PC-9 (cell line): ENCODE measurements around the gene XXYLT1. TPM values are rescaled to one million over a fixed set of nuclear protein-coding genes. Genes with fewer than 3 reads are reported as not detected.

Experiments
- Bru-seq: library from RNA; stranded (reverse); fragments of 400-500 nt; gene quantifications from one replicate; lab custom pipeline; 2021; lab: Mats Ljungman, UMichigan
- BruChase-seq, 2 experiments: library from RNA; stranded (reverse); fragments of 400-500 nt; gene quantifications; one replicate each; lab custom pipeline; 2021; lab: Mats Ljungman, UMichigan
- BruUV-seq: library from RNA; stranded (reverse); fragments of 400-500 nt; replicated peaks from 2 replicates; lab custom pipeline; 2021; lab: Mats Ljungman, UMichigan
- CTCF ChIA-PET: fragments of 300-600 bp; sonication (Branson Sonifier 250); formaldehyde crosslinking; loops from one replicate; lab custom pipeline; 2022; ENCODE audit warnings: antibody characterized with exemption; lab: Charles Lee
- POLR2A ChIA-PET: fragments of 300-600 bp; sonication (Branson Sonifier 250); formaldehyde crosslinking; loops from one replicate; lab custom pipeline; 2022; ENCODE audit warnings: antibody characterized with exemption; ENCODE audit not compliant: unreplicated experiment; lab: Charles Lee
- DNase-seq, 2 experiments: peaks; one replicate each; pipeline versions ENCODE4 v3.0.0 to v3.0.0-alpha.2; 2015 to 2022; ENCODE audit warnings: mixed read lengths in 1 of 2
- H2AFZ ChIP-seq: fragments of 200-600 bp; sonication (generic); 2 replicates; pipeline ENCODE4 v1.8.1; 2017; ENCODE audit warnings: antibody characterized with exemption
- H3F3A ChIP-seq: fragments of 200-600 bp; sonication (generic); 2 replicates; pipeline ENCODE4 v1.8.1; 2017; ENCODE audit warnings: antibody characterized with exemption, mild to moderate bottlenecking, low read depth; ENCODE audit not compliant: insufficient read depth
- H3K27ac ChIP-seq: fragments of 200-600 bp; sonication (generic); 2 replicates; pipeline ENCODE4 v1.6.1; 2016; ENCODE audit warnings: mixed run types
- H3K27me3 ChIP-seq: fragments of 200-600 bp; sonication (generic); 2 replicates; pipeline ENCODE4 v1.6.1; 2016; ENCODE audit warnings: low read depth, mixed run types; ENCODE audit not compliant: insufficient read depth
- H3K36me3 ChIP-seq: fragments of 200-600 bp; sonication (generic); 2 replicates; pipeline ENCODE4 v1.6.1; 2016; ENCODE audit warnings: low read depth, mixed run types
- H3K4me1 ChIP-seq: fragments of 200-600 bp; sonication (generic); replicated peaks from 2 replicates; pipeline ENCODE4 v1.6.1; 2016; ENCODE audit warnings: mixed run types; ENCODE audit not compliant: insufficient read depth
- H3K4me2 ChIP-seq: fragments of 200-600 bp; sonication (generic); 2 replicates; pipeline ENCODE4 v1.6.1; 2017; ENCODE audit warnings: mixed run types
- H3K4me3 ChIP-seq: fragments of 200-600 bp; sonication (generic); 2 replicates; pipeline ENCODE4 v1.6.1; 2016; ENCODE audit warnings: mixed run types
- H3K79me2 ChIP-seq: fragments of 200-600 bp; sonication (generic); 2 replicates; pipeline ENCODE4 v1.6.1; 2017; ENCODE audit warnings: low read depth, mixed run types
- H3K9me2 ChIP-seq: fragments of 200-600 bp; sonication (generic); 2 replicates; pipeline ENCODE4 v1.8.1; 2017; ENCODE audit warnings: mild to moderate bottlenecking; ENCODE audit not compliant: insufficient read depth
- H3K9me3 ChIP-seq: fragments of 200-600 bp; sonication (generic); 2 replicates; pipeline ENCODE4 v1.8.1; 2016; ENCODE audit warnings: low read depth; ENCODE audit not compliant: insufficient read depth
- H4K20me1 ChIP-seq: fragments of 200-600 bp; sonication (generic); 2 replicates; pipeline ENCODE4 v1.8.1; 2017; ENCODE audit not compliant: insufficient read depth
- CTCF ChIP-seq: fragments of 200-600 bp; sonication (generic); conservative IDR thresholded peaks from 2 replicates; pipeline ENCODE4 v1.6.1; 2017; ENCODE audit warnings: mixed run types, antibody characterized with exemption, mild to moderate bottlenecking, moderate library complexity
- EZH2 ChIP-seq: fragments of 200-600 bp; sonication (generic); IDR thresholded peaks from 2 replicates; pipeline ENCODE4 v1.8.0; 2017; ENCODE audit warnings: antibody characterized with exemption, low read depth
- intact Hi-C: fragments of 100-400 bp; cut with micrococcal nuclease; formaldehyde crosslinking; loops from one replicate; pipeline ENCODE4 v1.10.0; 2022; ENCODE audit not compliant: unreplicated experiment
- long read RNA-seq: library from polyadenylated mRNA; stranded (forward); transcript quantifications from one replicate; pipeline ENCODE4 v2.0.0, GENCODE V29; 2022
- total RNA-seq: library from RNA; stranded (reverse); gene quantifications from 2 replicates; pipeline ENCODE4 v1.2.3, GENCODE V29; 2021

The XXYLT1 gene
- total RNA-seq, result 13.3 and 14.6 TPM in 2 replicates
- percentile 56 among the genes with signal in this experiment for Bru-seq, nascent RNA
- BruChase-seq, experiment 1, labeled RNA remaining after a 2-hour chase, result percentile 46 among the genes with signal in this experiment
- percentile 48 among the genes with signal in this experiment for BruChase-seq, experiment 2, labeled RNA remaining after a 6-hour chase
- long read RNA-seq, transcript XXYLT1-201 (4 exons, 2,727 nt), result major isoform, 6 of 12 reads
- long read RNA-seq, partial matches to known transcripts, result 1 of 12 reads
- long read RNA-seq, other reads (novel, unspliced or antisense), result 5 of 12 reads

GRCh38 chr3:195270817-195271409 is at the start of gene XXYLT1:
TSS of gene XXYLT1 (minus strand) at chr3:195271159. CDS start at chr3:195271058, 101 bp downstream.
- Histone ChIP-seq H3K9me3 (no peaks in the 10 kb centered on the region), H3F3A (peaks cover 15% of the 10 kb centered on the region), H4K20me1 (no peaks in the 10 kb centered on the region), H3K4me2 (peak within 1 kb of the TSS; percentile 83), H3K27me3 (no peaks in the 10 kb centered on the region), H3K4me3 (peak within 1 kb of the TSS; percentile 89), H3K36me3 (no peaks in the 10 kb centered on the region), H2AFZ (peak within 1 kb of the TSS; percentile 98), H3K79me2 (peaks cover 7% of the 10 kb centered on the region; the same call in 1 of the 2 replicates), H3K27ac (no peak within 1 kb of the TSS), H3K4me1 (peaks cover 18% of the 10 kb centered on the region), H3K9me2 (no peaks in the 10 kb centered on the region)
- ChIA-PET CTCF (interaction anchor here (0.5 to 3.8 kb wide), 29 partner anchors 20 to 644 kb away, joined by 3 to 27 read pairs (median 4); partner anchors contain the start of genes ACAP2, LSG1 and PPP1R2), POLR2A (interaction anchor here (0.5 to 0.8 kb wide), 15 partner anchors 9 to 1136 kb away, joined by 3 to 7 read pairs (median 4); partner anchors contain the start of gene LRRC15)
- intact Hi-C loops, result loop anchor here (1.0 to 2.0 kb wide), 5 partner anchors 171 to 589 kb away; no protein-coding TSS in a partner anchor
- no peak for TF ChIP-seq EZH2
- peak; percentile 34 for TF ChIP-seq CTCF
- peak; percentile 64 to 90 for DNase-seq
- no TSS peak for BruUV-seq

- TF ChIP-seq EZH2 (no peak), CTCF (no peak)
- no TSS peak for BruUV-seq
Observed at GRCh38 chr3:195319060-195319459, 48.1 kb upstream of the XXYLT1 start.

GRCh38 chr3:195312714-195313113 is 41.8 kb upstream of the XXYLT1 start:
- Histone ChIP-seq H3K36me3 (0 out of 2 replicates have a peak, but pooled peaks cover 6% of the 10 kb centered on the region), H3K4me2 (no peak overlapping the region), H2AFZ (no peak overlapping the region), H3K9me3 (no peaks in the 10 kb centered on the region), H3K4me3 (no peak overlapping the region), H3F3A (no peaks in the 10 kb centered on the region; the same call in 1 of the 2 replicates), H4K20me1 (no peaks in the 10 kb centered on the region), H3K4me1 (no peaks in the 10 kb centered on the region), H3K79me2 (no peaks in the 10 kb centered on the region), H3K27ac (no peak overlapping the region), H3K9me2 (no peaks in the 10 kb centered on the region), H3K27me3 (no peaks in the 10 kb centered on the region)
- TF ChIP-seq EZH2 (no peak), CTCF (no peak)
- intact Hi-C loops, result no loop called here
- POLR2A ChIA-PET, result no interaction called here
- no peak for DNase-seq
- no TSS peak for BruUV-seq
- CTCF ChIA-PET, result no interaction called here

More at GRCh38 chr3:195319060-195319459, 48.1 kb upstream of the XXYLT1 start:
- Histone ChIP-seq H3K4me2 (no peak overlapping the region), H3K9me3 (no peaks in the 10 kb centered on the region), H3K36me3 (peaks cover 24% of the 10 kb centered on the region), H3K4me1 (no peaks in the 10 kb centered on the region), H3K27me3 (no peaks in the 10 kb centered on the region), H3K27ac (no peak overlapping the region), H3F3A (no peaks in the 10 kb centered on the region), H3K79me2 (no peaks in the 10 kb centered on the region), H4K20me1 (no peaks in the 10 kb centered on the region), H3K4me3 (no peak overlapping the region), H3K9me2 (no peaks in the 10 kb centered on the region), H2AFZ (no peak overlapping the region)
- intact Hi-C loops, result no loop called here
- POLR2A ChIA-PET, result no interaction called here
- DNase-seq, result no peak
- CTCF ChIA-PET, result no interaction called here
